Lower leg skin (tissue), 4 donors: Measurements from ENCODE around the gene SLC26A9. TPM values are rescaled to one million over a fixed set of nuclear protein-coding genes. Genes with fewer than 3 reads are reported as not detected.

Experiments used
- DNase-seq, 2 donors: peaks; one replicate each; pipeline ENCODE4 v3.0.0-alpha.2; 2019; ENCODE audit warnings: low spot score in 2 of 2
- H3K4me3 ChIP-seq: fragments of 200-600 bp; sonication (generic); 2 replicates; pipeline ENCODE4 v1.5.1; 2017; ENCODE audit warnings: mild to moderate bottlenecking, low read depth; ENCODE audit not compliant: poor library complexity, severe bottlenecking
- POLR2A ChIP-seq, 2 donors: fragments of 450-650 bp; IDR thresholded peaks; one replicate each; pipeline ENCODE4 v1.6.1; 2016 to 2017; ENCODE audit warnings: antibody characterized with exemption in 2 of 2, mild to moderate bottlenecking in 1 of 2, moderate library complexity in 1 of 2
- WGBS, 2 donors: methylation state at CpG; one replicate each; pipeline ENCODE4 v1.1.5; 2018; 5-methylcytosine and 5-hydroxymethylcytosine counted together
- intact Hi-C: fragments of 100-400 bp; cut with DNase I; formaldehyde crosslinking; loops from one replicate; pipeline ENCODE4 v1.15.0; 2023; ENCODE audit warnings: low total_unique reads
- total RNA-seq, 4 donors: library from RNA; depleted of rRNA; stranded (reverse); fragments of >200 nt; gene quantifications; one replicate each; pipeline ENCODE4 v1.1.0, GENCODE V29; 2016
- TF ChIP-seq, protein P1 (sequence below), 3 donors: fragments of 450-650 bp; IDR thresholded peaks; one replicate each; pipeline ENCODE4 v1.5.1; 2016; ENCODE audit warnings: antibody characterized with exemption in 3 of 3, mild to moderate bottlenecking in 3 of 3, moderate library complexity in 2 of 3

Gene SLC26A9
- total RNA-seq: 10 to 100 TPM in 1 of 4 donors, 1 to 10 TPM in 3; 2.7 to 14.8 (median 5.4) TPM

DNA sequence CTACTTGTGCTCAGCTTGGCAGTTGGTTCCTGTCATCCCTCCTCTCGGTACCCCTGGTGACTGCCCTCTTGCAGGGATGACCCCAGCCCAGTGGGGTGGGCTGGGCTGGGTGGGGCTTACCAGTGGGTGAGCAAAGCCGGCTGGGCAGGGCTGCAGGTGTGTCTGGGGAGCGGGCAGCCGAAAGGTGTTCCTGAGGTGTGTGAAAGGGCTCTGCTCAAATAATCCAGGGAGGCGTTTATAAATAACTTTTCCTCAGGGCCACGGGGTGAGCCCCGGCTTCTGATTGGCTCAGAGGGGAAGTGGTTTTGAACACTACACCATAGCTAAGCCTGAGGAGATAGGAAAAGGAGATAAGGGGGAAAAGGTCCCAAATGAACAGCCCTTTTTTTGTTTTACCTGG, at the start of gene SLC26A9:
Gene SLC26A9 (minus strand): TSS at position 212 of the 400 bp plus-strand sequence. CDS start 7,636 bp downstream, outside the sequence.
- no peak for TF ChIP-seq POLR2A (IDR thresholded peaks at IDR 0.05)
- TF ChIP-seq, protein P1, sequence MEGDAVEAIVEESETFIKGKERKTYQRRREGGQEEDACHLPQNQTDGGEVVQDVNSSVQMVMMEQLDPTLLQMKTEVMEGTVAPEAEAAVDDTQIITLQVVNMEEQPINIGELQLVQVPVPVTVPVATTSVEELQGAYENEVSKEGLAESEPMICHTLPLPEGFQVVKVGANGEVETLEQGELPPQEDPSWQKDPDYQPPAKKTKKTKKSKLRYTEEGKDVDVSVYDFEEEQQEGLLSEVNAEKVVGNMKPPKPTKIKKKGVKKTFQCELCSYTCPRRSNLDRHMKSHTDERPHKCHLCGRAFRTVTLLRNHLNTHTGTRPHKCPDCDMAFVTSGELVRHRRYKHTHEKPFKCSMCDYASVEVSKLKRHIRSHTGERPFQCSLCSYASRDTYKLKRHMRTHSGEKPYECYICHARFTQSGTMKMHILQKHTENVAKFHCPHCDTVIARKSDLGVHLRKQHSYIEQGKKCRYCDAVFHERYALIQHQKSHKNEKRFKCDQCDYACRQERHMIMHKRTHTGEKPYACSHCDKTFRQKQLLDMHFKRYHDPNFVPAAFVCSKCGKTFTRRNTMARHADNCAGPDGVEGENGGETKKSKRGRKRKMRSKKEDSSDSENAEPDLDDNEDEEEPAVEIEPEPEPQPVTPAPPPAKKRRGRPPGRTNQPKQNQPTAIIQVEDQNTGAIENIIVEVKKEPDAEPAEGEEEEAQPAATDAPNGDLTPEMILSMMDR (IDR thresholded peaks at IDR 0.05): no peak
- intact Hi-C loops: no loop called here
- 49 to 50% methylated on average over 7 of the region's 7 CpGs for WGBS, 2 donors
- no peak within 1 kb of the TSS for H3K4me3 ChIP-seq
- DNase-seq: no peak

GRCh38 chr1:205992218-205992882, 49.1 kb upstream of the SLC26A9 start:
- intact Hi-C loops: no loop called here
- no peak for DNase-seq
- TF ChIP-seq POLR2A (IDR thresholded peaks at IDR 0.05): no peak
- TF ChIP-seq, protein P1 (IDR thresholded peaks at IDR 0.05): no peak
- H3K4me3 ChIP-seq: no peak overlapping the region
- WGBS, 2 donors: 91 to 93% methylated on average over 14 of the region's 14 CpGs

- intact Hi-C loops: no loop called here
- TF ChIP-seq POLR2A (IDR thresholded peaks at IDR 0.05): no peak
- TF ChIP-seq, protein P1 (IDR thresholded peaks at IDR 0.05): no peak
- 86 to 88% methylated on average over 4 of the region's 4 CpGs for WGBS, 2 donors
- H3K4me3 ChIP-seq: no peak overlapping the region
- DNase-seq: no peak
Observed at GRCh38 chr1:205991237-205991636, 48.0 kb upstream of the SLC26A9 start.

DNA sequence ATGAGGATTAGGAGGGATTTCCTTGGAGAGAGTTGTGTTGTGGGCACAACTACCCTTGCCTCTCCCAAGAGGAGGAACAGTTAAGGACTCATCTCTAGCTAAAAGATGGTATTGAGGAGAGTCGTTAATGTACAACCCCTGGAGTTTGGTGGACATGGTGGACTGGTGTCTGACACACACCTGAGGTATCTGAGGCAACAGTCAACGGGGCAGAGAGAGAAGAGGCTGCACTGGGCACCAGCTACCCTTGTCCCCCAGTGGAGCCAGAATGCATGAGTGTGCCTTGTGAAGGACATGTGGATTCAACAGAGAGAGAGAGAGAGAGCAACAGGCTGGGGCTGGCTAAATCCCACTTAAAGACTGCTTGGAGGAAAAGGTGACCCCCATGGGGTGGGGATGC, 47.0 kb upstream of the SLC26A9 start:
- WGBS, 2 donors: 87% methylated on average over 2 of the region's 2 CpGs
- intact Hi-C loops: no loop called here
- TF ChIP-seq, protein P1 (IDR thresholded peaks at IDR 0.05): no peak
- TF ChIP-seq POLR2A (IDR thresholded peaks at IDR 0.05): no peak
- no peak for DNase-seq
- H3K4me3 ChIP-seq: no peak overlapping the region

DNA sequence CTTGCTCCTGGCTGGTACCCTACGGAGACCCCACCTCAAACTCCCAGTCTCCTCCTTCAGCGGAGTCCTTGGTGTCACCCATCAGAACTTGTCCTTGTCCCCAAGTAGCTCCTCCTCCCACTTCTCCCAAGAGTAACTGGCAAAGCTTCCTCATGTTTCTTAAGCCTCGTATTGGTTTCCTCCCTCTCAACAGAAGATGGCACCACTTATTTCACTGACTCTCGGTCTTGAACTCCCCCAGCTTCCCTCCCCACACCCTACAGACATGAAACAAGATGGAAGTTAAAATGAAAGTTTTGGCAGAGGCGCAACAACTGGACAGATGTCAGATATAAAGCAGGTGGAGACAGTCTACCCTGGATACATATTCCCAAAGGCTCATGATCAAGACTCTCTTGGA, 46.5 kb upstream of the SLC26A9 start:
- 76 to 85% methylated on average over 5 of the region's 5 CpGs for WGBS, 2 donors
- intact Hi-C loops: no loop called here
- no peak overlapping the region for H3K4me3 ChIP-seq
- DNase-seq: no peak
- TF ChIP-seq POLR2A (IDR thresholded peaks at IDR 0.05): no peak
- TF ChIP-seq, protein P1 (IDR thresholded peaks at IDR 0.05): no peak

- WGBS, 2 donors: 31 to 52% methylated on average over 12 of the region's 12 CpGs
- no peak for DNase-seq
- H3K4me3 ChIP-seq: no peak overlapping the region
- TF ChIP-seq, protein P1 (IDR thresholded peaks at IDR 0.05): no peak
- intact Hi-C loops: no loop called here
Observed at GRCh38 chr1:205988585-205988995, 45.3 kb upstream of the SLC26A9 start.
